GM21528 (cell line): Measurements from ENCODE around the gene IMMP2L.
"Not testable (repeated sequence)": the region's sequence is repeated elsewhere in the genome, so short reads cannot be mapped to it uniquely, and the experiment has no call there.

ENCODE experiments used
- ATAC-seq: cut with Tn5 transposase; IDR thresholded peaks from one replicate; pipeline ENCODE4 v1.9.1; 2021; ENCODE audit warnings: mild to moderate bottlenecking, moderate library complexity; ENCODE audit not compliant: unreplicated experiment, low FRiP score

The IMMP2L gene

GRCh38 chr7:110721395-110721794, 840.9 kb downstream of the IMMP2L start:
- no peak for ATAC-seq

DNA sequence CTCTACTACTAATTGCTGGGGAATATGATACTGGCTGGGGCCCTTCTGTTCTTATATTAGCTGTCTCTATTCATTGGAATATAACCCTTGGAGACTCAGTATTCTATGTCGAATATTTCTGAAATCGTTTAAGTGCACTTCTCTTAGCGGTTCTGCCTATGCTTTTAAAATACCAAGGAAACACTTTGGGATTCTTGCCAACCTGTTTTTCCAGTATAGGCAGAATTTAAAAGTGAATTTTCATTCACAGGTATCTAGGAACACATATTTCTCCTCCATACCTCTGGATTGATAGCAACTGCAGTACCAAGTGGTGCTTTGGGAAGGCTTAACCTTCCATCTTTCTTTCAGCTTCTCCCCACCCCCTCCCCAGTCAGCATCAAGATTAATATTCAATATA, 841.7 kb downstream of the IMMP2L start:
- no peak for ATAC-seq

DNA sequence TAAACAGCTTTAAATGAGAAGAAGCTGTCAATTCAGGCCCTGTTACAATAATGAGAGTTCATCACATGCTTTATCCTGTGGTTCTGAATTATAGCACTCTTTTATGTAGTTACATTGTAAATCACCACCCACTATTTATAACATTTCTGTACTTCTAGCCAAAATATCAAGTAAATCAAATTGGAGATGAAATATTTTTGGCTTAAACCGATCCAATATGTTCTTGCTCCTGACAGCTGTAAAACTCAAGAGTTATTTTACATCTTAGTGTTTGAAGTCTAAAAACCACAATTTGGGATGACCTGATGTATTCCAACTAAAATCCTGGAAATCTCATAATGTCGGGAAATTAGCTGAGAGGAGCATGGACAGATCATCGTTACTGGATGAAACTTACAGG, 842.6 kb downstream of the IMMP2L start:
- ATAC-seq = no peak

- ATAC-seq = no peak
Observed at GRCh38 chr7:110718503-110719205, 843.6 kb downstream of the IMMP2L start.

- ATAC-seq = no peak
Observed at GRCh38 chr7:110704225-110704624, 858.1 kb downstream of the IMMP2L start.

- no peak for ATAC-seq
Observed at GRCh38 chr7:110698576-110698975, 863.7 kb downstream of the IMMP2L start.

DNA sequence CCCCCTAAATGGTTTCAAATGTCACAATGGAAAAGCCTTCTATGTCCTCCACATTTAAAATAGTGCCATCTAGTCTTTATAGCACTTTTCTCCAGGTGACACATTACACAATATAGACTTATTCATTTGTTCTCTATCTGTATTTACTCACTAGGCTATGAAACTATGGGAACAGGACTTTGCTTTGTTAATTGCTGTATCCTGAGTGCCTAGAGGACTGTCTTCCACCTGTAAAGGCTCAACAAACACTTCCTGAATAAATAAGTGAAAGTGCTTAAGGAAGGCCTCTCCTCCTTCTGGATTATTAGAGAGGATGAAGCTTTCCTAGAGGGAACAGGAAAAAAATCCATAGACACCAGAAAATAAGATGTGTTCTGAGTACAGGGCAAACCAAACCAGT, 868.9 kb downstream of the IMMP2L start:
- ATAC-seq = no peak

GRCh38 chr7:110688908-110689307, 873.4 kb downstream of the IMMP2L start:
- ATAC-seq = no peak

- ATAC-seq = no peak
Observed at GRCh38 chr7:110685899-110686298, 876.4 kb downstream of the IMMP2L start.

- no peak for ATAC-seq
Observed at GRCh38 chr7:110681941-110682340, 880.4 kb downstream of the IMMP2L start.

GRCh38 chr7:110677405-110677804, 884.9 kb downstream of the IMMP2L start:
- ATAC-seq = no peak

DNA sequence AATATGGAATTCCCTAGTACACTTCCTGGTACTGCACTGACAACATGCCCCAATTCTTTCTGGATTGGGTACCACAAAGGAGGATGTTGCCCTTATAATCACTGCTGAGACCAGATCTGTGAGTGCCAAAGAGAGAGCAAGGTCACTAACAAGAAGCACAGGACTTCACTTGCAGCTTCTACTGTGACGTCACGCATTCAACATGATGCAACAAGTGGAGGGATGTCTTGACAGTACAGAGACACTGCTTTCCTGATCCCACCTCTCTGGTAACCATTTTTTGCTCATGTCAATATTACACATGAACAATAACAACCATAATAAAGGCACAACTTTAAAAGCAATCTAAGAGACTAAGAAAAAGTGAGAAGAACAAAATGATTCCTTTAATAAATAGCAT, 885.5 kb downstream of the IMMP2L start:
- ATAC-seq = no peak

- no peak for ATAC-seq
Observed at GRCh38 chr7:110675383-110676103, 886.7 kb downstream of the IMMP2L start.

GRCh38 chr7:110673148-110673547, 889.1 kb downstream of the IMMP2L start:
- no peak for ATAC-seq

- ATAC-seq = no peak
Observed at GRCh38 chr7:110669410-110669809, 892.9 kb downstream of the IMMP2L start.

DNA sequence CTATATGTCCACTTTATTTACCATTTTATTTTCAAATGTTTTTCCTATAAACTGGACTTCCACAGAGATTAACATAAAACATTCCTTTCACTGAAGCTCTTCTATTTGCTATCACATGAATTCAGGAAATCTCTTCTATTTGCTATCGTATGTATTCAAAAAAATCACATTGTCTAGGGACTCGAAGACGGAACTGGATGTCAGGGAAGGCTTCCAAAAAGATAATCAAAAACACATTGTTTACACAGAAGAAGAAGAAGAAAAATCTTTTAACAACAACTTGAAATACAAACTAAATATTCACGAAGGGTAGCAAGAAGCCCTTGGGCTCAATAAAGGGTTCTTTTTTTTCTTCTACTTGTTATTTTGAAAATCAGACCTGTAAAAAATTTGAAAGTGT, 897.5 kb downstream of the IMMP2L start:
- ATAC-seq = no peak

DNA sequence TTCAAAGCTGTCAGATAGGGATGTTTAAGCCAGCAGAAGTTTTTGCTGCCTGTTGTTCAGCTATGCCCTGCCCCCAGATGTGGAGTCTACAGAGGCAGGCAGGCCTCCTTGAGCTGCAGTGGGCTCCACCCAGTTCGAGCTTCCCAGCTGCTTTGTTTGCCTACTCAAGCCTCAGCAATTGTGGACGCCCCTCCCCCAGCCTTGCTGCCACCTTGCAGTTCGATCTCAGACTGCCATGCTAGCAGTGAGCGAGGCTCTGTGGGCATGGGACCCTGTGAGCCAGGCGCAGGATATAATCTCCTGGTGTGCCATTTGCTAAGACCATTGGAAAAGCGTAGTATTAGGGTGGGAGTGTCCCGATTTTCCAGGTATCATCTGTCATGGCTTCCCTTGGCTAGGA, 901.7 kb downstream of the IMMP2L start:
- ATAC-seq = not testable (repeated sequence)

DNA sequence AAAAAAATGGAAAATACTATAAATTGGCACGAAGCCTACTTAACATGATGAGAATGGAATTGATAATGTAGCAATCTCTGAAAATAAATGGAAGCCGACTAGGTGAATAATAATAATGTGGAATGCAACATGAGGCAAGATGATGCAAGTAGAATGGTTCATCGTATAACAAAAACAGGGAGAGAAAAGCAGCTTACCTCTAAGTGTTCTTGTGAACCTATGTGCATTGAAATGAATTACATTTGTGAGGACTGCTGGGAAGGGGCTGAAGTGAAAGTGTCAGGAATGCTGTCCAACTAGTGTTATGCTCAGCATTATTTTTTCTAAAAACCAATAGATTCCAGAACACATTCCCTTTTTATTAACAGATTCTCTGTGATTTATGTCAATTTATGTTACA, 912.0 kb downstream of the IMMP2L start:
- no peak for ATAC-seq

DNA sequence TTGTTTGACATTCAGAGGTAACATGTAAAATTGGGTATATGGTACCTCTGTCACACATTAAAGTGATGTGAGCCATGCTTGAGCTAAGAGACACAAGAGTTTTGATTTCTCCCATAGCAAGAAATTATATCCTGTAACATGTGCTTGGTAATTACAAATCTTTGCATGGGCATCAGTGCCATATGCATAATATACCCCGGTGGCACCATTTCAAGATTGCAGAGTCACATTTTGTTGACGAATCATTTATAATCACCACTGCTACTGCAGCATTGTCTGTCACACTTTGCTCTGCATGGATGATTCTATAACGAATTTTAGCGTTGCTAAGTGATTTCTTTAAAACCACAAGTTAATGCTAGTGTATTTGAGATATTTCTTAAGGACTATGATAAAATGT, 915.0 kb downstream of the IMMP2L start:
- ATAC-seq = no peak

DNA sequence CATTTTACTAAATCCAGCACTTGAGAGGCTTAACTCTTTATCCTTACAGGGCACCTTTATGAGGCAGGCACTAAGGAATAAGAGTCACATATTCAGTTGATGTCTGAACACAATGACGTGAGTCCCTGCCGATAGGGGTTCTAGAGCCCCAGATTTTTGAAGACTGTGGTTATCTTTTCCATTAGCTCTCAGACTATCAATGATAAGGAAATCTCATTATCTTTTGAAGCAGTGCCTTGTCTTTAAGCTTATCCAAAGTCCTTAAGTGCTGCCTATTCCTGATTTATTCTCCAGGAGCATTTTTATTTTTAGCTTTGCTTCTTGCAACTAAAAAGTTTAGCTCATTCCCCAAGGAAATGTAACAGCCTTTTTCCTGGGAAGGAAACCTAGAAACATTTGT, 915.5 kb downstream of the IMMP2L start:
- no peak for ATAC-seq

DNA sequence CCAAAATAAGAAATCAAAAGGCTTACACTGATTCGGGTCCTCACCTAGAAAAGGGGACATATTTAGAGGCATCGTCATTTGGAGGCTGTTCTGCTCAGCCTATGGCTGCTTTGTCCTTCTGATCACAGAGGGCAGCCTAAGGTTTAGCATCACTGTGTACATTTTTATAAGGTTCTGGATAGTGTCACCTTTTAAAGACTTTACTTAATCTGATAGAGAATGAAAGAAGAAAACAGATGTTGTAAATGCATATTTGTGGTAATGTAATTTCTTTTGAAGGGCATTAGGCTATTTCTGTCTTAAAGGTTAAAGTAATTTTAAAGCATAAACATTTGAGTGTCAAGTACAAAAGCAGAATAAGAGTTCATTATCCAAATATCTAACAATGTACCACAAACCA, 916.7 kb downstream of the IMMP2L start:
- ATAC-seq = no peak

DNA sequence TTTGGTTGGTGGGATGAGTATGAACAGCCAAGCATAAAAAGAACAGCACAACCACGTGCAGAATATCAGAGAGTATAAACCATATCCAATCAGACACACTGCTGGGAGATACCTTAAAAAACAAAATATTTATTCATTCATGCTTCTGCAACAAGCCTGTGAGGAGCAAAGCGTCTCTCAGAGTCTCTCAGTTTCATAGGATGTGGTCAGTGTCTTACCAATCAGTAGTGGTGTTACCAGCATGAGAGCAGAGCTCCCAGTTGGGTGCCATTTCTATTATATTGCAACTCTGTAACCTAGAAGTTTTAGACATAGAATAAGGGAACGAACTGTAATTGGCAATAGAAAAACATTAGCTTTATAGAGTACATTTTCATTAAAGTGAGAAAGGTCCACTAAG, 917.2 kb downstream of the IMMP2L start:
- no peak for ATAC-seq
